ENCODE results near the gene ZMAT5.

GRCh38 chr22:29804985-29805384 is 38.2 kb upstream of the ZMAT5 start:
- TF ChIP-seq CTCF (IDR thresholded peaks at IDR 0.05) (no peak), POLR2A (IDR thresholded peaks at IDR 0.05) (no peak)
